EL (cell line): Measurements from ENCODE around the gene SELENOV.

ENCODE experiments used
- DNase-seq: peaks from one replicate; pipeline ENCODE4 v3.0.0-alpha.2; 2016

Gene SELENOV

DNA sequence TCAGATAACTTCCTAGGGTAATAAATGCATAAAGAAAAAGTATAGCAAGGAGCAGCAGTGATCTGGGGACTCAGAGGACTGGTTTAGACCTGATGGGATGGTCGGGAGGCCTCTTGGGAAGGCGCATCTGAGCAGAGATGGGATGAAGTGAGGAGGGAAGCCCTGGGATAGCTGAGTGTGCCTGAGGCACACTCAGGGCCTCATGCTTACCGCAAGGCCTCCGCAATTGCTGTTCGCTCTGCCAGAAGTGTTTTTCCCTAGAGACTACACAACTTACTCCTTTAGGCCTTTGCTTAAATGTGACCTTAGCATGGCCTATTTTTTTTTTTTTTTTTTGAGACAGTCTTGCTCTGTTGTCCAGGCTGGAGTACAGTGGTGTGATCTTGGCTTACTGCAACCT is 20.3 kb upstream of the SELENOV start:
- DNase-seq, result no peak

DNA sequence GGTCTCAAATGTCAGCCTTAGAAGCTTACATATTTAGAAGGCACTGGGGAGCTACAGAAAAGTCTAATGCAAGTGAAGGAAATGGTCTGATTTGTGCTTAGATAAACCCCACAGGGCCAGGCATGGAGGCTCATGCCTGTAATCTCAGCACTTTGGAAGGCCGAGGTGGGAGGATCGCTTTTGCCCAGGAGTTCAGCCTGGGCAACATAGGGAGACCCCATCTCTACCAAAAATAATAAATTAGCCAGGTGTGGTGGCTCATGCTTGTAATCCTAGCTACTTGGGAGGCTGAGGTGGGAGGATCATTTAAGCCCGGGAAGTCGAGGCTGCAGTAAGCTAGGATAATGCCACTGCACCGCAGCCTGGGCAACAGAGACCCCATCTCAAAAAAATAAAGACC is 18.9 kb upstream of the SELENOV start:
- no peak for DNase-seq

DNA sequence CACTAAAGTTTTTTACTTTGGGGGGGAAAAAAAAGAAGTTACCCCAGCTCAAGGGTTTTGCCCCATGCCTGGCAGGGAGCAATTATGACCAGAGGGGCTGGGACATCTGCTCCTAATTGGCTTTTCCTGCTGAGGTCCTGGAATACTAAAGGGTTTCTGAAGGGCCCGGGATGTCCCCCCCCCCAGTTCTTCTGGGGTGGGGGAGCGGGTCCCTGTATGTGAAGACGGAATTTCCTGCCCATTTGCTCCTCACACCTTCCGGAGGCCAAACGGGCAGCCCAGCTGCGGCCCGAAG is 17.3 kb upstream of the SELENOV start:
- no peak for DNase-seq

DNA sequence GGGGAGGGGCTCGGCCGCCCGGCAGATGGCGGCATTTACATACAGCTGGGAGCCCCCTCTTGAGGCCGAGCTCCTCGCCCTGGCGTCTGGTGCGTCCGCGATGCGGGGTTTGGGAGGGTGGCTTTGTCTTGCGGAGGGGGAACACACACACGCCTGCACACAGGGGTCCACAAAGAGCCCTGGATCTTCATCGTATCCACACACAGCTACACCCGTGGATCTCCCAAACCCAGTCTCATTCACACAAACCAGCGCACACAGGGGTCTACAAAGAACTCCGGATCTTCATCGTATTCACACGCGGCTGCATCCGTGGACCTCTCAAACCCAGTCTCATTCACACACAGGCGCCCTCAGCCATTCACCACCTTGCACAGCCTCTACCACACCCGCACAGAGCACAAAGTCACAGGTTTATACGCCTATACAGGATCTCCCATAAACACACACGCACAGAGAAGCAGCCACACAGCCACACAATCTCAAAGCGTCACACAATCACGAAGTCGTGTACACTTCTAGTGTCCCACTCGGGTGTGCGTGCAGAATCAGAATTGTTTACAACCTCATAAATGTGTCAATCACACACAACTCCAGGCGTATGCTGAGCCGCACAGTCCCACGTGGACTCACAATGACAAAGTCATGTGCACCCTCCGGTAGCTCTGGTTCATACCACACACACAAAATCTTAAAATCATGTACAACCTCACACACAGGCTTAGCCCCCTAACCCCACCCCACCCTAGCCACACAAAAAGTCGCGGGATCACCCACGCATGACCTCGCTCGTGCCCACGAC is 16.7 kb upstream of the SELENOV start:
- DNase-seq, result peak; percentile 36

DNA sequence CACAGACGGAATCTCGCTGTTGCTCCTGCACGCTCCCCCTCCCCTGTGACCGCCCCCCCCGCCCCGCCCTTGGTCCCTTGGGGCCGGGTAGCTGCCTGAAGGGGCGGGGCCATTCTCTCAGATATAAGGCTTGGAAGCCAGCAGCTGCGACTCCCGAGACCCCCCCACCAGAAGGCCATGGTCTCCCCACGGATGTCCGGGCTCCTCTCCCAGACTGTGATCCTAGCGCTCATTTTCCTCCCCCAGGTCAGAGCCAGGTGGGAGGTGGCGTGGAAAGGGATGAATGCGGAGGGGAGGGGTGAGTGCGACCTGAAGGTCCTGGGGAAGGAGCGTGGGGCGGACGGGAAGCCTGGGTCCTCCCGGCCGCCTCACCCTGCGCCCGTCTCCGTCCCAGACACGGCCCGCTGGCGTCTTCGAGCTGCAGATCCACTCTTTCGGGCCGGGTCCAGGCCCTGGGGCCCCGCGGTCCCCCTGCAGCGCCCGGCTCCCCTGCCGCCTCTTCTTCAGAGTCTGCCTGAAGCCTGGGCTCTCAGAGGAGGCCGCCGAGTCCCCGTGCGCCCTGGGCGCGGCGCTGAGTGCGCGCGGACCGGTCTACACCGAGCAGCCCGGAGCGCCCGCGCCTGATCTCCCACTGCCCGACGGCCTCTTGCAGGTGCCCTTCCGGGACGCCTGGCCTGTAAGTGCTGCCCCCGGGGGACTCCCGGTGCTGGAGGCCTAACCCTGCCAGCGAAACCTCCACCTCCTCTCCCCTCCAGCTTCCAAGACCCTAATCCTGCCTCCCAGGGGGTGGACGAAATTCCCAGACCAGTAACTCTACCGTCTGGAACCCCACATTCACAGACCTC is 15.9 kb upstream of the SELENOV start, which contains the start of gene DLL3:
DLL3 (plus strand) TSS at position 150 of the 845 bp plus-strand sequence; CDS start at position 178, 28 bp downstream.
- DNase-seq, result no peak

DNA sequence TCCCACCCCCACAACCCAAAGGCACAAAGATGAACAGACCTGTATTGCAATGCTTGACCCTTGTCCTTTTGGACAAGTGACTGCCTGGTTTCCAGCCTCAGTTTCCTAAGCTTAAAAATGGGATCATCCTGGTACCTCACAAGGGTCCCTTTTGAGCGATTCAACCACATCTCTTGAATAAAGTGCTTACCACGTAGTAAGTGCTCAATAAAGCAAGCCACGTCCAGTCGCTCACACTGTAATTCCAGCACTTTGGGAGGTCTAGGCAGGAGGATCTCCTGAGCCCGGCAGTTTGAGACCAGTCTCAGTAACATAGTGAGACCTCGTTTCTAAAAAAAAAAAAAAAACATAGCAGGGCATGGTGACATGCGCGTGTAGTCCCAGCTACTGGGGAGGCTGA is 15.0 kb upstream of the SELENOV start:
- DNase-seq, result no peak

DNA sequence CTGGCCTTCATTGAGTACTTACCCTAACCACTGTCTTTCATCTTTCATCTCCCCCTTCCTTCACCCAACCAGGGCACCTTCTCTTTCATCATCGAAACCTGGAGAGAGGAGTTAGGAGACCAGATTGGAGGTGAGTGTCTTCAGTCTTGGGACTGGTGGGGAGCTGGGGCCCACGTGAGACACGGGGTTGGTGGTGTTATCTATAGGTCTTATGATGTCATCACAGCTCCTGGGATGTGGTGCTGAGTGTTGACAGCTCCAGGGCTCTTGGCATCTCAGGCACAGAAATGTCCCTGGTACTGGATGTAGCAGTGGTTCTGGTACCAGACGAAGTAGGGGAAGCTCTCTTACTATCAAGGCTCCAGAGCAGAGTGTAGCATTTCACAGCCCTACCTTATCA is 14.4 kb upstream of the SELENOV start:
- DNase-seq, result no peak

DNA sequence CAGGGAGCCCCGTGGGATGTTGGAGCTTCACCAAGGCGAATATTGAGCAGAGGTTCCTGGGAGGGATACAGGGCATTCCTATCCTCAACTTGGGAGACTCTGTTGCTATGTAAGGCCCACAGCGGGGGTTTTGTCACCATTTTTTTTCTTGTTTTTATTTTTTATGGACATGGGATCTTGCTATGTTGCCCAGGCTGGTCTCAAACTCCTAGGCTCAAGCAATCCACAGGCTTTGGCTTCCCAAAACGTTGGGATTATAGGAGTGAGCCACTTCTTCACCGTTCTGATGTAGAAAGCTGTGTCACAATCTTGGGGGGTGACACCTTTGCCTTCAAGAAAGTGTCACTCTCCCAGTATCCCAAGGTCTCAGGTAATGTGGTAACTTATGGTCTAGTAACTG is 13.6 kb upstream of the SELENOV start:
- no peak for DNase-seq

DNA sequence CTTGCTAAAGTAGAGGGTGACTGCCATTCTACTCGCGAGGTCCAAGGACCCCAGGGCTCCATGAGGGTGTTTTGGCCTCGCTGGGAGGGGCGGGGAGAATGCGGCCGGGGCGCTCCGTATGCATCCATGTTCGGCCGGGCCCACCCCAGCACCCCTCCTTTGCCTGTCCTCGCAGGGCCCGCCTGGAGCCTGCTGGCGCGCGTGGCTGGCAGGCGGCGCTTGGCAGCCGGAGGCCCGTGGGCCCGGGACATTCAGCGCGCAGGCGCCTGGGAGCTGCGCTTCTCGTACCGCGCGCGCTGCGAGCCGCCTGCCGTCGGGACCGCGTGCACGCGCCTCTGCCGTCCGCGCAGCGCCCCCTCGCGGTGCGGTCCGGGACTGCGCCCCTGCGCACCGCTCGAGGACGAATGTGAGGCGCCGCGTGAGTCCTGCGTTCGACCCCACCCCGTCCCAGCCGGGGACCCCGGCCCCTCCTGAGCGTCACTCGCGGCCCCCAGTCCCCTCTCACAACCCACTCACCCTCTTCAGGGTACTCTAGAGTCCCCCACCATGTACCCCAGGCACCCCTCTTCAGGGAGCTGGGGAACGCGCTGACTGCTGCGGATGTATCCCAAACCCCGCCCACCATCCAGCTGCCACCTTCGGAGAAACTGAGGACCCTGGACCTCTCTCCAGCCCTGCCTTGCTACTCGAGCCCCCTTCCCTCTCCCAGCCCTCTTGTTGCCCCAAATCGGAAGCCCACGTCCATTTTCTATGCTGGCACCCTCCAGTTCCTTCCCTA is 12.1 kb upstream of the SELENOV start:
- peak; percentile 64 for DNase-seq

DNA sequence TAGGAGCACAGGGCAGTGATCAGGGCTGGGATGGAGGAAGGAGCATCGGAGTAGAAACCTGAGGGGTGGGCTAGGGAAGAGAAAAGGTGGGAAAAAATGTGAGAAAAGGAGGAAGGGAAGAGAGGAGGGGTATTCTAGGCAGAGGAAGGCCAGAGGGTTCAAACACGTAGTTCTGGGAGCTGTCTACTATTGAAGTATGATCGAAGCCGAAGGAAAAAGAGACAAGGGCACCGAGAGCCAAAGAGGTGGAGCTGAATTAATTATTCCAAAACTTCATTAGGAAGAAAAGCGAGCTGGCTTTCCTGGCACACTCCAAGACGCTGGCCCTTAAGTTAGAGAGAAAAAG is 8.4 kb upstream of the SELENOV start:
- no peak for DNase-seq

DNA sequence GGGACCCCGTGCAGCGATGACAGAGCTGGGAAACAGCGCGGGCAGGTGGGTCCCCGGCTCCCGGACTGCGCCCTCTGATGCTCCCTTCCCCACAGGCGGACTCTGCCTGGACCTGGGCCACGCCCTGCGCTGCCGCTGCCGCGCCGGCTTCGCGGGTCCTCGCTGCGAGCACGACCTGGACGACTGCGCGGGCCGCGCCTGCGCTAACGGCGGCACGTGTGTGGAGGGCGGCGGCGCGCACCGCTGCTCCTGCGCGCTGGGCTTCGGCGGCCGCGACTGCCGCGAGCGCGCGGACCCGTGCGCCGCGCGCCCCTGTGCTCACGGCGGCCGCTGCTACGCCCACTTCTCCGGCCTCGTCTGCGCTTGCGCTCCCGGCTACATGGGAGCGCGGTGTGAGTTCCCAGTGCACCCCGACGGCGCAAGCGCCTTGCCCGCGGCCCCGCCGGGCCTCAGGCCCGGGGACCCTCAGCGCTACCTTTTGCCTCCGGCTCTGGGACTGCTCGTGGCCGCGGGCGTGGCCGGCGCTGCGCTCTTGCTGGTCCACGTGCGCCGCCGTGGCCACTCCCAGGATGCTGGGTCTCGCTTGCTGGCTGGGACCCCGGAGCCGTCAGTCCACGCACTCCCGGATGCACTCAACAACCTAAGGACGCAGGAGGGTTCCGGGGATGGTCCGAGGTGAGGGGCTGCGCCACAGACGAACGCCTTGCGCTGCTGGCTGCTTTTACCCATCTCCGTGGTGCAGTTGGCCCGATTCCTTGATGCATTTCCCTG is 7.8 kb upstream of the SELENOV start:
- peak; percentile 74 for DNase-seq

DNA sequence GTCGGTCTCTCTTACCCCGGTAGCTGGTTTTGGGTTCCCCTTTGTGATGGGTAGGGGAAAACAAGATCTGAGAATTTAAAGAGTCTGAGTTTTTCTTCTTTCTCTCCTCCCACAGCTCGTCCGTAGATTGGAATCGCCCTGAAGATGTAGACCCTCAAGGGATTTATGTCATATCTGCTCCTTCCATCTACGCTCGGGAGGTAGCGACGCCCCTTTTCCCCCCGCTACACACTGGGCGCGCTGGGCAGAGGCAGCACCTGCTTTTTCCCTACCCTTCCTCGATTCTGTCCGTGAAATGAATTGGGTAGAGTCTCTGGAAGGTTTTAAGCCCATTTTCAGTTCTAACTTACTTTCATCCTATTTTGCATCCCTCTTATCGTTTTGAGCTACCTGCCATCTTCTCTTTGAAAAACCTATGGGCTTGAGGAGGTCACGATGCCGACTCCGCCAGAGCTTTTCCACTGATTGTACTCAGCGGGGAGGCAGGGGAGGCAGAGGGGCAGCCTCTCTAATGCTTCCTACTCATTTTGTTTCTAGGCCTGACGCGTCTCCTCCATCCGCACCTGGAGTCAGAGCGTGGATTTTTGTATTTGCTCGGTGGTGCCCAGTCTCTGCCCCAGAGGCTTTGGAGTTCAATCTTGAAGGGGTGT is 7.1 kb upstream of the SELENOV start:
- DNase-seq, result no peak

DNA sequence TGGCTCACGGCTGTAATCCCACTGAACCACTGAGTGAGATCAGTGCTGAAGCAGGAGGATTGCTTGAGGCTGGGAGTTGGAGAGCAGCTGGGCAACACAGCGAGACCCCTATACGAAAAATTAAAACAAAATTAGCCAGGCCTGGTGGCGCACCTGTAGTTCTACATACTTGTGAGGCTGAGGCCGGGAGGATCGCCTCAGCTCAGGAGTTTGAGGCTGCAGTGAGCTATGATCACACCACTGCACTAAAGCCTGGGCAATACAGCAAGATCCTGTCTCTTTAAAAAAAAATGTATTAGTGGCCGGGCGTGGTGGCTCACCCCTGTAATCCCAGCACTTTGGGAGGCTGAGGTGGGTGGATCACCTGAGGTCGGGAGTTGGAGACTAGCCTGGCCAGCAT is 6.3 kb upstream of the SELENOV start:
- DNase-seq, result no peak

DNA sequence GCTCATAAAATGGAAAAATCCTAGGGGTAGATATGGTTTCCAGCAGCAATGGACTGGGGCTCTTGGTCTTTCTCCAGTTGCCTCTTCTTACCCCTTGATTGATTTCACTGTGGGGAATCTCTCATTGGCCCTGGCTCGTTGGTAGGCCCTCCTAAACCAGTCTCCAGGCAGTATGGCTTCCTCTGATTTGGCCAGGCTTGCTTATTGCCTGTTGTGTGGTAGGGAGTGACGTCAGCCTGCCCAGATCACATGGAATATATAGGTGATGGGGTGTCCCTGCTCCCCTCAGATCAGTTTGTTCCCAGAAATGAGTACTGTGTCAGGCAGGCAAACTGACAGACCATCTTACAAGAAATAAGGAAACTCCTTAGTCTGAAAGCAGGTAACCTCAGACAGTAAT is 5.7 kb upstream of the SELENOV start:
- DNase-seq, result no peak

DNA sequence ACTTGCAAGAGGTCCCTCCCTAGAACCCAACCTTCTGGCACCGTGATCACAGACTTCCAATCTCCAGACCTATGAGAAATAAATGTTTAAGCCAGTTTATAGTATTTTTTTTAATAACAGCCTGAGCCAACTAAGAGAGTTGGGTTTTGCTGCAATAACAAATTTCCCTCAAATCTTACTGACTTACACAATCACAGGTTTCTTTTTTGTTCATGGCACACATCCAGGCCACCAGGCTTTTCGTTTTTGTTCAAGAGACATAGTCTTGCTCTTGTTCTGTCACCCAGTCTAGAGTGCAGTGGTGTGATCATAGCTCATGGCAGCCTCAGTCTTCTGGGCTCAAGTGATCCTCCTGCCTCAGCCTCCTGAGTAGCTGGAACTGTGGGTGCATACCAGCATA is 2.0 kb upstream of the SELENOV start:
- no peak for DNase-seq

DNA sequence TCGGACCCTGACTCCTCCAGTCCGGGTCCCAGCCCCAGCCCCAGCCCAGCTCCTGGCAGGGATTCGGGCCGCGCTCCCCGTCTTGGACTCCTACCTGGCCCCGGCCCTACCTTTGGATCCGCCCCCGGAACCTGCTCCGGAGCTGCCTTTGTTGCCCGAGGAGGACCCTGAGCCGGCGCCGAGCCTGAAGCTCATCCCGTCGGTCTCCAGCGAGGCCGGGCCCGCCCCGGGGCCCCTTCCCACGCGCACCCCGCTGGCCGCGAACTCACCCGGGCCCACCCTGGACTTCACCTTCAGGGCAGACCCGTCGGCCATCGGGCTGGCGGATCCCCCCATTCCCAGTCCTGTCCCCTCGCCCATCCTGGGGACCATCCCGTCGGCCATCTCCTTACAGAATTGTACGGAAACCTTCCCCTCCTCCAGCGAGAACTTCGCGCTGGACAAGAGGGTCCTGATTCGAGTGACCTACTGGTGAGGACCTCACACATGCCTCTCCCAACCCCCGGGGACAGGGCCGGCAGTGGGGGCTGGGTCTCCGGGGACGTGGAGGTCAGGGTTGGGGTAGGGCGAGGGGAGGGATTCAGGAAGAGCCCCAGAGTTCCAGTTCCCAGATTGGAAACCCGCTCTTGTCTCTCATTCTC is 732 bp downstream of the SELENOV start:
- no peak for DNase-seq

DNA sequence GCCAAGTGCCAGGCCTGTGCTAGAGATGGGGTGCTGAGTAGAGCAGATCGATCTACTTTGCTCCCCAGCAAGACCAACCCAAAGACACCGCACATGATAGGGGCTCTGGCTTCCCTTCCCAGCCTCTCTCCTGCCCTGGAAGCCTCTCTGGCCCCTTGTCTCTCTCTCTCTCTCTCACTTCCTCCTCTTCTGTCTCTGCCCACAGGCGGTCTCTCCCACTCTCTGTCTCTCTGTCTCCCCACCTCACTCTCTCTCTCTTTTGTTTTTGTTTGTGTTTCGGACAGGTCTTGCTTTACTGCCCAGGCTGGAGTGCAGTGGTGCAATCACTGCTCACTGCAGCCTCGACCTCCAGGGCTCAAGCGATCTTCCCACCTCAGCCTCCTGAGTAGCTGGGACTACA is 1.3 kb downstream of the SELENOV start:
- DNase-seq, result no peak

DNA sequence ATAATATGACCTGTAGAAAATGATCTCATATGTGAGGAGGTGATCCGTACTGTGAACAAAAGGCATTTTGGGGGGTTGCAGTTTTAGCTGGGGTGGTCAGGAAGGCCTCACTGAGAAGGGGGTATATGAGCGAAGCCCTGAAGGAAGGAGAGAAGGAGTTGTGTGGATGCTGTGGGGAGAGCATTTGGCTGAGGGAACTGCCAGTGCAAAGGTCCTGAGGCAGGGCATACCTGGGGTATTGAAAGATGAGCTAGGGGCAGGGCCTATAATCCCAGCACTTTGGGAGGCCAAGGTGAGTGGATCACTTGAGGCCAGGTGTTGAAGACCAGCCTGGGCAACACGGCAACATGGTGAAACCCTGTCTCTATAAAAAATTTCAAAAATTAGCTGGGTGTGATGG is 2.5 kb downstream of the SELENOV start:
- DNase-seq, result no peak

DNA sequence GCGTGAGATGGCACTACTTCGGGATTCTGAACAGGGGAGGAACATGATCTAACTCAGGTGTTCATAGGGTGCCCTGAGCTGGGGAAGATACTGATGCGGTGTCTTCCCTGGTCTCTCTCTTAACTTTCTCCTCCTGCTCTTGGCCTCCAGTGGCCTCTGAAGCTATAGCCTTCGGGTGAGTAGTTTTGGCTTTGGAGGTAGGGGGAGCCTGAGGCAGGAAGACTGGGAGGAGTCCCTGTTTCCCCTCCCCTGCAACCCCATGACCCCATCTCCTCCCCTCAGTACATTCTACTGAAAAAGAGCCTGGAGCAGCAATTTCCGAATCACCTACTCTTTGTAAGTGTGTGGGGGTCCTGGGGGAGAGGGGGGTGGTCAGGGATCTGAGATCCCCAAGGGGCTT is 3.5 kb downstream of the SELENOV start:
- no peak for DNase-seq

DNA sequence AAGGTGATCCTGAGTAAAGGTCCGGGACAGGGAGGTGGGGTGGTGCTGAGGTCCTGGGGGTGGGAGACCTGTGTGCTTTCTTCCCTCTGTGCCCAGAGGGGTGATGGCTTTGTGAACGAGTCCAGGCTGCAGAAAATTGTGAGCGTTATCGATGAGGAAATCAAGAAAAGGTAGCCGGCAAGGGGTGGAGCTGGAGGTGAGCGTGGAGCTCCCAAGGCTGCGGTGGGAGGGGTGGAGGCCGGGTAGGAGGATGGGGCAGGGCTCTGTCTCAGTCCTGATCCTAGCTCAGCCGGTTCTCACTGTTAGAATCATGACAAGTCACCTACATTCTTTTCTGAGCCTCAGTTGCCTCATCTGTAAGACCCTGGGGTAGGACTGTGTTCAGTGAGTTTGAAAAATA is 4.0 kb downstream of the SELENOV start:
- no peak for DNase-seq

DNA sequence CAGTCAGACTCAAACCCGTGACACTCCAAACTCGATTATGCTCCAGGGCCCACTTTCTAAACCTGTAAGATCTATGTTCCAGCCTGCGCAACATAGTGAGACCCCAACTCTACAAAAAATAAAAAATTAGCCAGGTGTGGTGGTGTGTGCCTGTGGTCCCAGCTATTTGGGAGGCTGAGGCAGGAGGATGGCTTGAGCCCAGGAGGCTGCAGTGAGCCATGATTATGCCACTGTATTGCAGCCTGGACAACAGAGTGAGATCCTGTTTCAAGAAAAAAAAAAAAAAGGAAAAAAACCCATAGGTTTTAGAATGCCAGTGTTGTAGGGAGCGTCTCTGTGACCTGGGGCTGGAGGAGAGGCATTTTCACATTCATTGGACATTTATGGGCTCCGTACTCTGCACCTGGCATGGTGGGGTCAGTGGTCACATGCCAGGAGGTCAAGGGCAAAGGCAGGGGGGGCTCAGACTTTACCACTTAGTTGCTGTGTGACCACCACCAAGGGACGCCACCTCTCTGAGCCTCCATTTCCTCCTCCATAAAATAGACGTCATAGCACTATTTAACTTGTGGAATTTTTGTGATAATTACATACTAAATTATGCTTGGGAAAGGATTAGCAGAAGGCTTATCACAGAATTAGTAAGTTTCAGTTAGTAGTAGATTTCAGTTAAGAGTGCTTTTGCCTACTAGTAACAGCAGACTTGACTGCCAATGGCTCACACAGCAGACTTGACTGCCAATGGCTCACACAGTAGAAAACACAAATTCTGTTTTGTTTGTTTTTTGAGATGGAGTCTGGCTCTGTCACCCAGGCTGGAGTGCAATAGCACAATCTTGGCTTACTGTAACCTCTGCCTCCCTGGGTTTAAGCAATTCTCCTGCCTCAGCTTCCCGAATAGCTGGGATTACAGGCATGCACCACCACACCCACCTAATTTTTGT is 5.9 kb downstream of the SELENOV start:
- no peak for DNase-seq
